ENCODE data around the gene KCNH5.

GRCh38 chr14:62905566-62905965, 139.7 kb downstream of the KCNH5 start:
- TF ChIP-seq POLR2AphosphoS5 (IDR thresholded peaks at IDR 0.05) (no peak), POLR2A (IDR thresholded peaks at IDR 0.05) (no peak), CTCF (IDR thresholded peaks at IDR 0.05) (no peak)

All from prostate gland (tissue), 2 donors.